GM19452 (cell line): ENCODE results near the gene KCNMB2.

Experiments
- ATAC-seq: cut with Tn5 transposase; IDR thresholded peaks from one replicate; pipeline ENCODE4 v1.9.1; 2021; ENCODE audit not compliant: unreplicated experiment

Gene KCNMB2

DNA sequence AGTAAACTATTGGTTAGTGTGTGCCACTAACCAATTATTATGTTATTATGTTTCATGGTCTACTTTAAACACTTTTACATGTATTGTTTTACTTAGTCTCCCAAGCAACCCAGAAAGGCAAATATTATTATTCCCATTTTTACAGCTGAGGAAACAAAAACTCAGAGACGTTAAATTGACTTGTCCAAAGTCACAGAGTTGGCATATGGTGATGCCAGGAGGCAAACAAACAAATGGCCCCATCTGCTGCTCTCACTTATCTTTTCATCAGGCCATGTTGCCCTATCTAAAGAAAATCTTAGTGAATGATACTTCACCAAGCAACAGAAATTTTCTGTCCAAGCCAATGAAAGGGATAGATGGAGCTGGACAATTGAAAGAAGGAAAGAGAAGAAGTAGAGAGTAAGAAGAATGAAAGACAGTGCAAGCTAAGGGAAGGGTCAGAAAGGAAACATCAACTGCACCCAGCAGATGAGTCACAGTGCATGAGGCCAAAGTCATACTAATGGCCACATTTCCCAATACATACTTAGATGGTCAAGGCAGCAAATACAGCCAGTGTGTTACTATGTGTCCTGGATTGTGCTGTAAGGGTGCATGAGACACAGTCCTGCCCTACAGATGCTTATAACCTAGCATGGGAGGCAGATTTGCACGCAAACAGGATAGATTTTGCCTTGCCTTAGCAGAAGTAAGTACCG, 266.9 kb downstream of the KCNMB2 start:
- ATAC-seq, result no peak

DNA sequence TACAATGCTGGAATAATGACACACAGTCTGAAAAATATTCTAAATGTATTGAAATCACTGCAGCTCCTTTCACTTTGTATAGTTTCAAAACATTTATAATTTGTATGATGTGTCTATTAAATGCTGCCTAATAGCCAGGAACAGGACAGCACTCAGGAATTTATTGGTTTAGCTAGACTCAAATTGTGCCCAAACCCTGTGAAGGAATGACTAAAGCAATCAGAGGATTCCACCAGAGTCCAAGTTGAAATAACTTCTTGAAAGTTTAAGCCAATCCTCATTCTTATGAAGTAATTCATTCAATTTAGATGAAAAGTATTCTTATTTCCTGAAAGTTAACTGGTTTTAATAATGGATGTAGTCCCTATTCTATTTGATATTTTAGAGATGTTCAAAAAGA, 268.4 kb downstream of the KCNMB2 start:
- ATAC-seq, result no peak

DNA sequence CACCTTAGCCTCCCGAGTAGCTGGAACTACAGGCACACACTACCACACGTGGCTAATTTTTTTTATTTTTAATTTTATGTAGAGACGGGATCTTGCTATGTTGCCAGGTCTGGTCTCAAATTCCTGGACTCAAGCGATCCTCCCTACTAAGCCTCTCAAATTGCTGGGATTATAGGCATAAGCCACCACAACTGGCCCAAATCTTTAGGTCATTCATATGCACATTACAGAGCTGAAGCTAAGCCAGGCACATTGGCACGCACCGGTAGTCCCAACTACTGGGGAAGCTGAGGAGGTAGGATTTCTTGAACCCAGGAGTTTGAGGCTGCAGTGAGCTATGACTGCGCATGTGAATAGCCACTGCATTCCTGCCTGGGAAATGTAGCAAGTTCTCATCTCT, 269.5 kb downstream of the KCNMB2 start:
- no peak for ATAC-seq

DNA sequence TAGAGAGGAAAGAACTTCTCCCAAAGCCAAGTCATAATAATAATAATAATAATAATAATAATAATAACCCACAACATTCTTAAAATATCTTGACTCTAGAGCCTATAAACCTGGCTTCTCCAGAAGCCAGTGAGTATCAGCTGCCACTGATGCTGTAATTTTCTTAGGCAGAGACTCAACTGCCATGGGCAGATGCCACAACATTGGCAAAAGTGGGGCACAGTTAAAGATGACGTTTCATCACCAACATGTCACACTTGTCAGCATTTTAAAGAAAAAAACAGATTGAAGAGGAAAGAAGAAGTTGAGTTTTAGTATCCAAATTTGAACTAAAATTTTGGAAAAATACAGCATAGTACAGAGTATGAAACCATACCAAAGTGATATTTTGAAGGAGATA, 270.4 kb downstream of the KCNMB2 start:
- ATAC-seq, result no peak

DNA sequence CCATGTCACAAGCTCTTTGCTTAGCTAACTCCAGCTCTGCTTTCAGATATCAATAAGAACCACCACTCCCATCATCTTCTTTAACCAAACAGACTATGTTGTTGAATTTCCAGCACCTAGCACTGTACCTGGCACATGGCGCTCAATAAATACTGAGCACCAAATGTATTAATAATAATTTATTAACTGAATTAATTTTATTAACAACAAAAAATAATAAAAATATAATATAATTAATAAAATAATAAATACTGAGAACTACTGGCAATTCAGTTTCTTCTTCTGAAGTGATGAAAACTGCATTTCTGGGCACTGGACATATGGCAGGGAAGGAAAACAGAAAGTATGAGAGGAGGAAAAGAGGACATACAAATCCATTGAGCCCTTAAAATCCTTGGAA, 271.5 kb downstream of the KCNMB2 start:
- ATAC-seq, result no peak

DNA sequence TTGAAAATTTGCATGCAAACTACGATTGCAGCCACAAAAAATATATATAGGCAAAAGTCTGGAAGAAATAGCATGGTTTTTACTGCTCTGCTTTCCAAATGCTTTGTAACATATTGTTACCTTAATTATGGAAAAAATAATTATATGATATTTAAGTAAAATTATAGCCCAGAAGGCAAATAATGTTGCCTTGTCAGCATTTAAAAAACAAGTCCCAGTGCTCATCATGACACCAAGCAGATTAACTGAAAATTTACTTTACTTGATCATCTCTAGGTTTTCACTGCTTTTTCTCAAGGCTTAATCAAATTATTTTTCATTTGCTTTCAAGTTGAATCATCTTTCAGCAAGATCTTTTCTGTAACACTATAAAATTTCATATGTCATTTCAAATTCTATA, 272.5 kb downstream of the KCNMB2 start:
- ATAC-seq, result no peak

DNA sequence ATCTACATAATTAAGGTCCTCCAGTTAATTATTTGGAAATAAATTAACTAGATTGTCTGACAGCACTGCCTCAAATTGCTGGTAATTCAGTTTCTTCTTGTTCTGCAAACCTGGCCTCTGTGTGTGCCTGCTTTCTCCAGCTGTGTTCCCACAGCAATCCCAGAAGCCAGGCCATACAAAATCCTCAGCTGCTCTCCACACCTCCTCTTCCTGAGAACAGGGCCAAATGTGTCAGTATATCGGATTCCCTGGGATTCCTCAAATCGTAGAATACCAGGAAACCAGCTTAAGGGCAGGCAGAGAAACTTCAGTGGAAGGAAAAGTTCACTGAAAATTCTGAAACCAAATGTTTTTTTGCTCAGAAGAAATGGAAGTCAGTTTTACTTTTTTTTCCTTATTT, 273.9 kb downstream of the KCNMB2 start:
- ATAC-seq, result no peak

DNA sequence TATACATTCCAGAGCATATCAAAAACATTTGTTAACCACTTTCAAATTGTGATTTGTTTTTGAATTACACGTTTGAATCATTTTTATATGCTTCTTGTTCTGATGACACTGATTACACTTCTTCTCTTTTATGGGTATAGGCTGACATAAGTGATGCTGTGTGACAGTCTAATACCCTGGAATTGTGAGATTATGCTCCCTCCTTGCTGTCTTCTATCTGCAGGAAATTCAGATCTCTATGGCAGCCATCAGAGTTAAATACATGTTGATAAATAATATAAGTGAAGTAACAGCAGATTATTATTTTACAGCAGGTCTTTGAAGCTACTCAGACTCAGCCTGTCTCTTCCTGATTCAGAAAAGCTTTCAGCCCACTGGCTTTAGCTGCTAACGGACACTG, 286.5 kb downstream of the KCNMB2 start:
- no peak for ATAC-seq

DNA sequence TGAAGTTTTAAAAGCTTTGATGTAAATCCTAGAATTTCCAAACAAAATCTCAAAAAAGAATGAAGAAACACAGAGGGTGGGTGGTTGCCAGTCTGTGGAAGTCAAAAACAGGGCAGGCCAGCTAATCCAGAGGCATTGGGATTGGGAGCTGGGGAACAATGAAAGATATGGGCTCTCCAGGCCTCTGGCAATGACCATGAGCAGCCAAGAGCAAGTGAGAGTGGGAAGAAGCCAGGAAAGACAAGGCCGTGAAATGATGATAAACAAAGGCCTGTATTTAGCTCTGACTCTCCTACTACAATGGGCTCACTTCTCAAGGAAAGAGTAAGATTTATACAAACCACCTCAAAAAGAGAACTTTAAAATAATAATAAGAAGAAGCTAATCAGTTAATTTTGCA, 286.9 kb downstream of the KCNMB2 start:
- no peak for ATAC-seq

DNA sequence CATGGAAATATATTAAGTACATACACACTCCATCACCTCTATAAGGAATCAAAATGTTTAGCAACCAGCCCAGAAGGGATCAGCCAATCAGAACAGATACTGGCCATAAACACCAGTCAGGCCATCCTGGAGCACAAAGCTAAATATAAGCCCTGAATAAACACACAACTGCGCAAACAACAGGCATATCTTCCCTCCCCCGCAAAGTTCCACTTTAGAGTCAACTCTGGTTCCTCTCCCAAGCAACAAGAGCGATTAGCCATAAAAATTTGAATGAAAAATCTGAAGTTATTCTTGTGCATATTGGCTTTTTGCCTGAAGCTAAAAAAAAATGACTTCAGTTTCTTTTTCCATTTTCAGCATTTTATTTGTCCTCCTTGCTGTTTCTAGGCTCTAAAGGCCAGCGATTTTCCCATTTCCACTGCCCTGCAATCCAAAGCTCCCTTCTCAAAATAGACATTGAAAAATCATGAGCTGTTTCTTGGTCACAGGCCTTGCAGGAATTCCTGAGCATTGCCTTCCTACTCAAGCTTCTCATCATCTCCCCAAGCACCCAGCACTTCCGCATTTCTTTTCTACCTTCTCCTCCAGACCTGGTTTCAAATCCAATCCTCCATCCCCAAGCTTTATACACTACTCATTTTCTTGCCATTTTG, 287.5 kb downstream of the KCNMB2 start:
- no peak for ATAC-seq

DNA sequence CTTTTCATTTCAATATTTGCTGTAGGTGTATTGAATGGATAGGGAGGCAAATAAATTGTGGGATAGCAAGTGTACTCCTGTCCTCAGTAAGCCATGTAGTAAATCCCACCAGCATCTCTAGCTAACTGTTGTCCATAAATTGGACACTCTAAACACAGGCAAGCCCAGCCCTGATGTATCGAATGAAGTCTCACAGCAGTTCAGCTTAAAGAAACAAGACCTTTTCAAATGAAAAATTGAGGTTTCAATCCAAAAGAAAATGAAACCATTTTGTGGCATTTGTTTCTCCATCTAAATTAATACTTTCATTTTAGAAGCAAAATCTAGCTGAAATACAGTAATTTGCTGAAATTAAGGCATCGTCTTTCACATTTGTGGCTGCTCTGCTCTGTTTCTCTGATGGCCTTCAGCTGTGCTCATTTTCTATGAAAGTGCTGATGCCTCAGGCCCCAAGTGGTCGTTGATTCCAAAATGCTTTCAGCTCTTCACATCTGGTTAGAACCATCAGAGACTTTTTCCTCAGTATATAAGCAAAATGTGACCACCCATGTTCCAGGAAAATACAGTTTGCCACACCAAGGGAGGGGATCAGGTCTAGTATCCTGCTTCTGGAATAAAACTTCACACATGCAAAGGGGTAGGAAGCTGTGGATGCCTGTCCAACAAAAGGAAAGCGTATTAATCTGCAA, 290.3 kb downstream of the KCNMB2 start:
- no peak for ATAC-seq

DNA sequence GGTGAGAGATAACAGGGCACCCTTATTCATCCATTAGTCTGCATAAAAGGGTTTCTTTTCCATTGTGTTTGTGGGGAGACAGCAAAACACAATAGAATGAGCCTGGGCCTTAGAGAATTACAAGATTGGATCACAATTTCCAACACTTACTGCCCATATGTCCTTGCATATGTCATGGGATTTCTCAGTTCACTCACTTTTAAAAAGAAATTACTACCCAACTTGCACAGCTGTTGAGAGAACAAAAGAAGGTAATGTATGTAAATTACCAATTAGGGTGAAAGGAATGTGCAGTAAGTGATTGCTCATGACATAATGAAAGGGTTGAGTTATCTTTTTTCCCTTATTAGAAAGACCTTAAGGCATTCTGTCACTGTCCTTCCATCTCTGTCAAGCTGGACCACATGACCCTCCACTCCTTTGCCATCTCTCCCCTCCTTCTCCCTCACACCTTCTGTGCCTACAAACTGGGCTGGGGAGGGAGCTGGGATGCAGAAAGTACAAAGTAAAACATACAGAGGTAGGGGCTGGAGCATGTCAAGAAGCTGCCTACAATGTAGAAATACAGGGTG, 291.1 kb downstream of the KCNMB2 start:
- no peak for ATAC-seq

DNA sequence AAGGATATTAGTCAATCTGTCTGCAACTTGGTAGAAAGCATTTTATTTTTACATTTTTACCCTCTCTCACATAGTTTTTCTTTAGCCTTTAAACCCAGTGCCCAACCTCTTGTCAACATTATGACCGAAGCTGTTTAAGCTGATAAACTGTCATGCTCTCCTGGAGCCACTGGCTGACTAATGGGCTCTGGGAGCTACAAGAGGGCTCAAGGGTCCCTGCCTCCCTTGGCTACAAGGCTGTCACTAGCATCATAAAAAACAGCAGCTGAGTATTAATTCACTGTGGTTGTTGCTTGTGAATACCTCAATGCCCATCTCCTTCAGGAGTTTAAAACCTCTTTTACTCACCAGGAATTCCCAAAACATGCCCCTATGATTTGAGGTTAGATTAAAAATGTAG, 297.5 kb downstream of the KCNMB2 start:
- ATAC-seq, result no peak

DNA sequence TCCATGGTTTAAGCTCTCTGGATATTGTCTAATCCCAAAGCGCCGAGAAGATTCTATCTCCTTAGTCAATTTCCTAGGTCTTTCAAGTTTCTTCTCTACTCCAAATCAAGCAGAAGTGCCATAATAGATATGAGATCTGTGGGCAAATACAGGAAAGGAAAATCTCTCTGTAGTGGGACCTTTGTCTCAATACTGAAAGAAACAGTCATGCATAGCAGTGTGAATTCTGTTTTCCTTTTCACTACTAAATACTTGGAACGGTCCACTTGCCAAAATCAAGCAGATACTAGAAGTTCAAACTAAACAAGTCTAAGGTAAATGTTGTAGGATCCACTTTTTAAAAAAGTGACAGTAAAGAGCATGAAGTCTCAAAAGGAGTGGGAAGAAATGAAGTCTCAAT, 298.8 kb downstream of the KCNMB2 start:
- ATAC-seq, result no peak

DNA sequence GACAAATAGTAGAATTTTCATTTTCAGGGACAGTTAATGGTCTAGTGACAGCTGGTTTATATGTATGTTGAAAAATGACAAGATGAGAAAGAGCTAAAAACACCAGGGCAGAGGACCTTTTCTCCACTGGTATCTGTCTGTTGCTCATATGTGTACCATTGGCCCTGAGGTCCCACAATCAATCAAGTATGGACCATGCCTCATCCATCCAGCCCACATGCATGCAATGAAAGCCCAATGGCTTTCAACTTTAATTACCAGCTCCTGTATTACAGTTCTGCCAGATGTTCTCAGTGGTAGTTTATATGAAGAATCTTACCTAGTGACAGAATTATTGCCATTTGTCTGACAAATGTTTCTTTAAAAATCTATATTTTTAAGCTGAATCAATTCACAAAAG, 301.3 kb downstream of the KCNMB2 start:
- no peak for ATAC-seq

DNA sequence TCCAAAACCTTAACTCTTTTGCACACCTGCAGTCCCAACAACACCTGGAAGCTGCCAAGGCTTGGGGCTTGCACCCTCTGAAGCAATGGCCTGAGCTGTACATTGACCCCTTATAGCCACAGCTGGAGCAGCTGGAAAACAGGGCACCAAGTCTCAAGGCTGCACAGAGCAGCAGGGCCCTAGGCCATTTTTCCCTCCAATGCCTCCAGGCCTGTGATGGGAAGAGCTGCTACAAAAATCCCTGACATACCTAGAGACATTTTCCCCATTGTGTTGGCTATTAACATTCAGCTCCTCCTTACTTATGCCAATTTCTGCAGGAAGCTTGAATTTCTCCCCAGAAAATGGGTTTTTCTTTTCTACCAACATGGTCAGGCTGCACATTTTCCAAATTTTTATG, 304.4 kb downstream of the KCNMB2 start:
- no peak for ATAC-seq

DNA sequence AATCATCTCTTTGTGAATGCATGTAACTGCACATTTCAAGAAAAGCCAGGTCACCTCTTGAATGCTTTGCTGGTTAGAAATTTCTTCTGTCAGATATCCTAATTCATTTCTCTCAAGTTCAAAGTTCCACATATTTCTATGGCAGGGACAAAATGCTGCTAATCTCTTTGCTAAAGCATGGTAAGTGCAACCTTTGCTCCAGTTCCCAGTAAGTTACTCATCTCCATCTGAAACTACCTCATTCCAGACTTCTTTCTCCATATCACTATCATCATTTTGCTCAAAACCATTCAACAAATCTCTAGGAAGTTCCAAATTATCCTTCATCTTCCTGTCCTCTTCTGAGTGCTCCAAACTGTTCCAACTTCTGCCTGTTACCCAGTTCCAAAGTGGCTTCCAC, 304.8 kb downstream of the KCNMB2 start:
- ATAC-seq, result no peak

DNA sequence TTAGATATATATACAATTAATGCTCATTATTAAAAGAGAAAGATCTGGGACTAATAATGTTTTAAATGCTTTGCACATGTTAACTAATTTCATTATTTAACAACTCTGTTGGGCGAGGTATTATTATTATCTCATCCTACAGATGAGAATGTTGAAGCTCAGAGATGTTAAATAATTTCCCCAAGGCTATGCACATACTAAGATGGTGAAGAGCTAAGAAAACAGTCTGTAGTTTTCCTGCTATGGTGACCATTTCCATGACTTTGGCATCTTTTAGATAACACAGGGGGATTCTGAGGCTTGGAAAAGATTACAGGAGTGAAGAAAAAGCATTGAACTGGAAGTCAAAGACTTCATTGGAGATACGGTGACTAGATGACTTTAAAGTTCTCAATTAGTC, 308.7 kb downstream of the KCNMB2 start:
- no peak for ATAC-seq

DNA sequence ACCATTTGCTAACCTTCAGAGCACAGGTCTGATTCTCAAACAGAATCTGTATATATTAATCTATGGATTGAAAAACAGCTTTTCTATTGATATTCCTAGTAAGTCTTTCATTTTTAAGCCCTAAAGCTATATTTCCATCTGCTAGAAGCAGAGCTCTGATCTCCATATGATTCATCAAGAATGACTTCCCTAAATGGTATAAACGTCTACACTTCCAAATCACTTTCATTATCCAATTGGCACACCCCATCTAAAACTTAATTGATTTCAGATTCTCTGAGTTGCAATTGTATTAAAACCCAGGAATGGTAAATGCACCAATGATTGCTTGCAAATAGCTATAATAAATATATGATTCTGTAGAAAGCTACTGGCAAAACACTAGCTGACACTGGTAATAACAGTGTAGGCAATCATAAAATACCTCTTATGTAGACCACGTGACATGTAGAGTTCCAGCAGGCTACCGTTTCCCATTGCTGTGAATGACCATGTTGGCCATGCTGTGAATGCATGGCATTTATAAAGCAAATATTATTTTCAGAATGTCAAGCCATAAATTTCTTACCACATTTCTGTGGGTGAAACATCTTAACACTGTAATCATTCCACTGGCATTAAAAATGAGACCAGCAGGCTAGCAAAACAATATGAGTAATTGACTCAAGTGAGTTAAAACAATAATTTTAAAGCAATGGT, 309.3 kb downstream of the KCNMB2 start:
- ATAC-seq, result no peak

DNA sequence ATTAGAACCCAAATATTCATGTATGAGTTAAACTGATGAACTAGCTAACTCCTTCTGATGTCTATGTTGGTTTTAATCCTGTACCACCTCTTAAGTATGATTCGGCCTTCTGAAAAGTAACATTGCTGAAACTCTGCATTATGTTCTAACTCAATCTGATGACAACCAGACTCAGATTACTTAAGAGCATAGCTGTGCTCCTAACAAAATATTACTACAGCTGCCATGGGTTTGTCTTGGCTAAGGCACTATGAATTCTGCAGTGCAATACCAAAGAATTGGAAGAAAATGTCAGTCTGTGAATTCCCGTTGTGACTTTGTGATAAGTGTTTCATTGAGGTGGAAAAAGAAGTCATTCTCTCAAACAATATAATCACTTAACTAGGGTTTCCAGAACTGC, 311.0 kb downstream of the KCNMB2 start:
- no peak for ATAC-seq

DNA sequence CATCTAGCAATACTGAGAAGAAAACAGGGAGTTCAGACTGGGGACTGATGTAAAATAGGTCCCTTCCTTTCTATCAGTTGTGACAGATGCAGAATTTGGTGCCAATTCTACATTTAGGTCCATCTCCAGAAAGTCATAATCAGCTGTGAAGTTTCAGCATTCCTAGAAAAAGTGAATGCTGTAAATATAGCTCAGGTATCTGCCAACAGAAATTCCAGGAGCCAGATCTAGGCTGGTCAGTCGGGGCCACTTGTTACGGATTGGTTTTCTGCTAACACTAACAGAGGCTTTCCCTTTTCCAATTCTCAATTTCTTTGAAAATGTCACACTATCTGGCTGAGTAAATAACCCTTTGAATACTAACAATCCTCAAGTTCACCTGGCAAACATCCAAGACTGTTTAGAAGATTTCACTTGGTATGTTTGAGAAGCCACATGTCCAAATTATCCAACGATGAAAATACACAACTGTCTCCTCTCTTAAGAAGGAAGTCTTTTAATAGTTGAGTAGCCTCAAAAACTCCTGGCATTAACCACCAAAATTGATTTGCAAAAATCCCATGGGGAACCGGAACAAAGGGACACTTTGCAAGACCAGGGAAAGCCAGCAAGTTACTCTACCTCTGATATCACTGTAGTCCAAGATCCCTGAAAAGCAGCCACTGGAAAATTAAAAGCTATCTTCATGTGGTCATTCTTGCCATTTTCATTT, 313.1 kb downstream of the KCNMB2 start:
- ATAC-seq, result no peak
